Endodermal cell (in vitro differentiated cells): Measurements from ENCODE around the gene MYO5A. TPM values are rescaled to one million over a fixed set of nuclear protein-coding genes. Genes with fewer than 3 reads are reported as not detected.

Experiments
- DNase-seq: peaks from one replicate; pipeline ENCODE4 v3.0.0-alpha.2; 2017
- H3K27ac ChIP-seq: 2 replicates; pipeline ENCODE4 v1.5.1; 2013; ENCODE audit warnings: mild to moderate bottlenecking, low read depth, low read length, moderate library complexity
- H3K27me3 ChIP-seq: 2 replicates; pipeline ENCODE4 v1.6.1; 2013; ENCODE audit warnings: mild to moderate bottlenecking, low read length, moderate library complexity; ENCODE audit not compliant: insufficient read depth, control insufficient read depth, poor library complexity, severe bottlenecking
- H3K36me3 ChIP-seq: 2 replicates; pipeline ENCODE4 v1.7.0; 2013; ENCODE audit warnings: mild to moderate bottlenecking, low read length, moderate library complexity; ENCODE audit not compliant: control insufficient read depth, insufficient read depth
- H3K4me1 ChIP-seq: one replicate; pipeline ENCODE4 v1.7.0; 2013; ENCODE audit warnings: low read length; ENCODE audit not compliant: control insufficient read depth, insufficient read depth
- H3K4me3 ChIP-seq: 2 replicates; pipeline ENCODE4 v1.5.1; 2013; ENCODE audit warnings: mild to moderate bottlenecking, low read length, moderate library complexity
- H3K9ac ChIP-seq: 2 replicates; pipeline ENCODE4 v1.6.1; 2013; ENCODE audit warnings: mild to moderate bottlenecking, low read length, moderate library complexity; ENCODE audit not compliant: poor library complexity, severe bottlenecking; ENCODE audit errors: extremely low read depth
- H3K9me3 ChIP-seq: 2 replicates; pipeline ENCODE4 v1.6.1; 2013; ENCODE audit warnings: mild to moderate bottlenecking, low read length, moderate library complexity; ENCODE audit not compliant: control insufficient read depth
- H3K27ac Mint-ChIP-seq: 2 replicates; pipeline ENCODE4 v1.8.0; 2020; ENCODE audit warnings: mixed read lengths
- H3K27me3 Mint-ChIP-seq: 2 replicates; pipeline ENCODE4 v1.8.0; 2021; ENCODE audit warnings: mild to moderate bottlenecking, mixed read lengths; ENCODE audit not compliant: insufficient read depth
- H3K36me3 Mint-ChIP-seq: 2 replicates; pipeline ENCODE4 v1.8.0; 2020; ENCODE audit warnings: low read depth, mixed read lengths
- H3K4me1 Mint-ChIP-seq: 2 replicates; pipeline ENCODE4 v1.8.0; 2020; ENCODE audit warnings: mixed read lengths
- H3K4me3 Mint-ChIP-seq: 2 replicates; pipeline ENCODE4 v1.8.0; 2020; ENCODE audit warnings: mild to moderate bottlenecking, moderate library complexity, mixed read lengths
- H3K9me3 Mint-ChIP-seq: 2 replicates; pipeline ENCODE4 v1.8.0; 2020; ENCODE audit warnings: mild to moderate bottlenecking, mixed read lengths
- WGBS, 2 experiments: methylation state at CpG; one replicate each; pipeline versions ENCODE4 v1.1.5 to v1.1.7; 2013; ENCODE audit warnings: missing lambda C conversion rate in 2 of 2, mixed read lengths in 1 of 2; ENCODE audit not compliant: insufficient coverage in 1 of 2, insufficient read length in 1 of 2; 5-methylcytosine and 5-hydroxymethylcytosine counted together
- total RNA-seq, 2 donors: library from RNA; stranded (reverse); fragmentation: NEBNext Ultra II Directional in 1 of 2; extraction: Animal tissue kit (Norgen Biotek cat#: 25700) in 1 of 2; gene quantifications; 2 replicates in 1 of 2; 3 replicates in 1 of 2; pipeline ENCODE4 v1.2.1, GENCODE V29; 2021
- TF ChIP-seq, protein P1 (sequence below): fragments of 200-600 bp; sonication (generic); conservative IDR thresholded peaks from 2 replicates; pipeline ENCODE4 v1.5.0; 2021; ENCODE audit warnings: antibody characterized with exemption, mild to moderate bottlenecking

The MYO5A gene
- total RNA-seq, 2 donors from 2014 or later, result 10.0 to 13.1 TPM

- H3K27me3 Mint-ChIP-seq, result no peaks in the 10 kb centered on the region
- 94 to 100% methylated on average over 1 to 2 of the region's 3 CpGs for WGBS, 2 experiments
- Histone ChIP-seq H3K4me3 (no peak overlapping the region), H3K9me3 (peaks cover 9% of the 10 kb centered on the region), H3K9ac (no peak overlapping the region), H3K36me3 (no peaks in the 10 kb centered on the region), H3K27ac (no peak overlapping the region), H3K4me1 (no peaks in the 10 kb centered on the region), H3K27me3 (no peaks in the 10 kb centered on the region)
- TF ChIP-seq, protein P1, sequence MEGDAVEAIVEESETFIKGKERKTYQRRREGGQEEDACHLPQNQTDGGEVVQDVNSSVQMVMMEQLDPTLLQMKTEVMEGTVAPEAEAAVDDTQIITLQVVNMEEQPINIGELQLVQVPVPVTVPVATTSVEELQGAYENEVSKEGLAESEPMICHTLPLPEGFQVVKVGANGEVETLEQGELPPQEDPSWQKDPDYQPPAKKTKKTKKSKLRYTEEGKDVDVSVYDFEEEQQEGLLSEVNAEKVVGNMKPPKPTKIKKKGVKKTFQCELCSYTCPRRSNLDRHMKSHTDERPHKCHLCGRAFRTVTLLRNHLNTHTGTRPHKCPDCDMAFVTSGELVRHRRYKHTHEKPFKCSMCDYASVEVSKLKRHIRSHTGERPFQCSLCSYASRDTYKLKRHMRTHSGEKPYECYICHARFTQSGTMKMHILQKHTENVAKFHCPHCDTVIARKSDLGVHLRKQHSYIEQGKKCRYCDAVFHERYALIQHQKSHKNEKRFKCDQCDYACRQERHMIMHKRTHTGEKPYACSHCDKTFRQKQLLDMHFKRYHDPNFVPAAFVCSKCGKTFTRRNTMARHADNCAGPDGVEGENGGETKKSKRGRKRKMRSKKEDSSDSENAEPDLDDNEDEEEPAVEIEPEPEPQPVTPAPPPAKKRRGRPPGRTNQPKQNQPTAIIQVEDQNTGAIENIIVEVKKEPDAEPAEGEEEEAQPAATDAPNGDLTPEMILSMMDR, result no peak
- H3K27ac Mint-ChIP-seq, result no peak overlapping the region
- H3K9me3 Mint-ChIP-seq, result peaks cover 23% of the 10 kb centered on the region
- H3K4me3 Mint-ChIP-seq, result no peak overlapping the region
- peaks cover 10% of the 10 kb centered on the region for H3K4me1 Mint-ChIP-seq
- DNase-seq, result no peak
- peaks cover 20% of the 10 kb centered on the region for H3K36me3 Mint-ChIP-seq
Measured at GRCh38 chr15:52284164-52284563, 244.5 kb downstream of the MYO5A start.

GRCh38 chr15:52283281-52283680 lies 245.4 kb downstream of the MYO5A start:
- Mint-ChIP-seq H3K4me3 (no peak overlapping the region), H3K27me3 (no peaks in the 10 kb centered on the region), H3K27ac (no peak overlapping the region), H3K4me1 (peaks cover 5% of the 10 kb centered on the region), H3K9me3 (peaks cover 23% of the 10 kb centered on the region), H3K36me3 (peaks cover 28% of the 10 kb centered on the region)
- no peaks in the 10 kb centered on the region for H3K36me3 ChIP-seq
- H3K4me1 ChIP-seq, result no peaks in the 10 kb centered on the region
- no peak overlapping the region for H3K9ac ChIP-seq
- no peaks in the 10 kb centered on the region for H3K27me3 ChIP-seq
- TF ChIP-seq, protein P1, result no peak
- peaks cover 9% of the 10 kb centered on the region for H3K9me3 ChIP-seq
- DNase-seq, result no peak
- no peak overlapping the region for H3K4me3 ChIP-seq
- WGBS, 2 experiments, result 96 to 100% methylated on average over 5 to 6 of the region's 6 CpGs
- H3K27ac ChIP-seq, result no peak overlapping the region

- peaks cover 9% of the 10 kb centered on the region for H3K9me3 ChIP-seq
- H3K27me3 ChIP-seq, result no peaks in the 10 kb centered on the region
- Mint-ChIP-seq H3K36me3 (peaks cover 36% of the 10 kb centered on the region), H3K4me1 (no peaks in the 10 kb centered on the region), H3K27me3 (no peaks in the 10 kb centered on the region), H3K4me3 (no peak overlapping the region), H3K9me3 (peaks cover 23% of the 10 kb centered on the region), H3K27ac (no peak overlapping the region)
- no peak for DNase-seq
- no peak overlapping the region for H3K4me3 ChIP-seq
- no peak overlapping the region for H3K9ac ChIP-seq
- TF ChIP-seq, protein P1, result no peak
- H3K36me3 ChIP-seq, result no peaks in the 10 kb centered on the region
- H3K27ac ChIP-seq, result no peak overlapping the region
- WGBS, 2 experiments, result 85 to 93% methylated on average over 4 to 14 of the region's 14 CpGs
- no peaks in the 10 kb centered on the region for H3K4me1 ChIP-seq
Measured at GRCh38 chr15:52282418-52282817, 246.3 kb downstream of the MYO5A start.
